Sigmoid colon (tissue), 7 donors: ENCODE measurements around the gene SSPN. TPM values are rescaled to one million over a fixed set of nuclear protein-coding genes. Genes with fewer than 3 reads are reported as not detected.

ENCODE experiments used
- DNase-seq: peaks from one replicate; pipeline ENCODE4 v3.0.0-alpha.2; 2019
- H3K27ac ChIP-seq, 4 donors: fragments of 200-600 bp; sonication (generic); one replicate each; pipeline ENCODE4 v1.5.1; 2016 to 2019; ENCODE audit warnings: mild to moderate bottlenecking in 1 of 4
- H3K27me3 ChIP-seq, 3 donors: fragments of 200-600 bp; sonication (generic); one replicate each; pipeline ENCODE4 v1.5.1; 2019; ENCODE audit warnings: mild to moderate bottlenecking in 1 of 3
- H3K36me3 ChIP-seq, 4 donors: fragments of 200-600 bp; sonication (generic); one replicate each; pipeline ENCODE4 v1.5.1; 2016 to 2019
- H3K4me1 ChIP-seq, 4 donors: fragments of 200-600 bp; sonication (generic); one replicate each; pipeline ENCODE4 v1.5.1; 2017 to 2019
- H3K4me3 ChIP-seq, 4 donors: fragments of 200-600 bp; sonication (generic); one replicate each; pipeline ENCODE4 v1.5.1; 2017 to 2019; ENCODE audit warnings: mild to moderate bottlenecking in 2 of 4, moderate library complexity in 1 of 4
- H3K9me3 ChIP-seq, 4 donors: fragments of 200-600 bp in 3 of 4; sonication (generic) in 3 of 4; one replicate each; pipeline versions ENCODE4 v1.5.1 to v1.6.1; 2013 to 2019
- CTCF ChIP-seq, 4 experiments: fragments of 450-650 bp in 3 of 4; fragments of 200-600 bp in 1 of 4; IDR thresholded peaks; one replicate each; pipeline ENCODE4 v1.5.1; 2016 to 2019; ENCODE audit warnings: antibody characterized with exemption in 4 of 4, mild to moderate bottlenecking in 3 of 4, moderate library complexity in 2 of 4
- EP300 ChIP-seq, 4 donors: sonication (generic); formaldehyde crosslinking; IDR thresholded peaks; one replicate each; pipeline ENCODE4 v1.6.1; 2017; ENCODE audit warnings: antibody characterized with exemption in 4 of 4
- POLR2A ChIP-seq, 2 donors: fragments of 450-650 bp; IDR thresholded peaks; one replicate each; pipeline ENCODE4 v1.6.1; 2016; ENCODE audit warnings: antibody characterized with exemption in 2 of 2, mild to moderate bottlenecking in 2 of 2, moderate library complexity in 2 of 2
- POLR2AphosphoS5 ChIP-seq, 4 donors: sonication (generic); formaldehyde crosslinking; IDR thresholded peaks; one replicate each; pipeline ENCODE4 v1.6.1; 2017; ENCODE audit warnings: antibody characterized with exemption in 4 of 4
- WGBS, 2 donors: extraction: QIAGEN DNeasy Blood & Tissue Kit; methylation state at CpG; one replicate each; pipeline ENCODE4 v1.1.7; 2013; 5-methylcytosine and 5-hydroxymethylcytosine counted together
- intact Hi-C: fragments of 100-400 bp; cut with DNase I; formaldehyde crosslinking; loops from one replicate; pipeline ENCODE4 v1.15.1; 2023
- polyA plus RNA-seq, 3 donors: library from polyadenylated mRNA; stranded (reverse); fragments of 200-250 nt; gene quantifications; one replicate each; pipeline ENCODE4 v1.2.3, GENCODE V29; 2013
- total RNA-seq, 4 donors: library from RNA; depleted of rRNA; stranded (reverse); fragments of >200 nt; gene quantifications; one replicate each; pipeline ENCODE4 v1.1.0, GENCODE V29; 2016
- donor health status: healthy with polysubstance abuse.
- donor health status: Bipolar disorder and iron deficiency.
- donor health status: healthy.

Gene SSPN
- total and polyA plus RNA-seq, 7 donors: 3.2 to 54.0 (median 30.3) TPM

- no peak for DNase-seq
- Histone ChIP-seq H3K9me3 (no peaks in the 10 kb centered on the region), H3K4me1 (peaks cover 0 to 16% (median 7%) of the 10 kb centered on the region in 4 donors), H3K27me3 (no peaks in the 10 kb centered on the region), H3K36me3 (no peaks in the 10 kb centered on the region), H3K27ac (no peak overlapping the region), H3K4me3 (no peak overlapping the region)
- WGBS, 2 donors: 92 to 95% methylated on average over 5 of the region's 5 CpGs
- TF ChIP-seq EP300 (IDR thresholded peaks at IDR 0.05) (no peak), CTCF (IDR thresholded peaks at IDR 0.05) (no peak), POLR2A (IDR thresholded peaks at IDR 0.05) (no peak), POLR2AphosphoS5 (IDR thresholded peaks at IDR 0.05) (no peak)
- intact Hi-C loops: loop anchor here (10.0 kb wide), 1 partner anchor 100 kb away; the partner anchor contains the start of gene BHLHE41
Observed at GRCh38 chr12:26224657-26225056, 29.3 kb downstream of the SSPN start.

- no peaks in the 10 kb centered on the region for H3K9me3 ChIP-seq
- 66 to 80% methylated on average over 10 of the region's 10 CpGs for WGBS, 2 donors
- no peaks in the 10 kb centered on the region for H3K27me3 ChIP-seq
- intact Hi-C loops: loop anchor here (10.0 kb wide), 1 partner anchor 101 kb away; the partner anchor contains the start of gene BHLHE41
- TF ChIP-seq POLR2AphosphoS5 (IDR thresholded peaks at IDR 0.05) (no peak), POLR2A (IDR thresholded peaks at IDR 0.05) (no peak), CTCF (IDR thresholded peaks at IDR 0.05) (no peak), EP300 (IDR thresholded peaks at IDR 0.05) (no peak)
- no peaks in the 10 kb centered on the region for H3K36me3 ChIP-seq
- peak overlapping the region; percentile 20 to 58 (median 50) for H3K4me3 ChIP-seq
- DNase-seq: no peak
- peaks cover 0 to 16% (median 7%) of the 10 kb centered on the region in 4 donors for H3K4me1 ChIP-seq
- H3K27ac ChIP-seq: peak overlapping the region; percentile 75 to 82 (median 78)
Observed at GRCh38 chr12:26226122-26226521, 30.7 kb downstream of the SSPN start.

- Histone ChIP-seq H3K4me1 (peaks cover 0 to 16% (median 7%) of the 10 kb centered on the region in 4 donors), H3K27ac (peak overlapping the region; percentile 75 to 82 (median 78)), H3K36me3 (no peaks in the 10 kb centered on the region), H3K4me3 (peak overlapping the region; percentile 20 to 58 (median 50)), H3K9me3 (no peaks in the 10 kb centered on the region), H3K27me3 (no peaks in the 10 kb centered on the region)
- DNase-seq: peak; percentile 73
- intact Hi-C loops: loop anchor here (10.0 kb wide), 1 partner anchor 102 kb away; the partner anchor contains the start of gene BHLHE41
- WGBS, 2 donors: 5 to 6% methylated on average over 44 of the region's 44 CpGs
- TF ChIP-seq EP300 (IDR thresholded peaks at IDR 0.05): no peak
- TF ChIP-seq POLR2AphosphoS5 (IDR thresholded peaks at IDR 0.05): peak in 2 of 4 donors; percentile 31 to 40
- no peak for TF ChIP-seq POLR2A (IDR thresholded peaks at IDR 0.05)
- TF ChIP-seq CTCF (IDR thresholded peaks at IDR 0.05): peak in 1 of 4 experiments; percentile 13
Observed at GRCh38 chr12:26226629-26227360, 31.4 kb downstream of the SSPN start.

GRCh38 chr12:26227361-26227745 is 32.0 kb downstream of the SSPN start:
- peak overlapping the region; percentile 75 to 82 (median 78) for H3K27ac ChIP-seq

More at GRCh38 chr12:26227361-26227745, 32.0 kb downstream of the SSPN start:
- Histone ChIP-seq H3K4me3 (peak overlapping the region; percentile 20 to 58 (median 50)), H3K36me3 (no peaks in the 10 kb centered on the region), H3K9me3 (no peaks in the 10 kb centered on the region), H3K4me1 (peaks cover 0 to 16% (median 7%) of the 10 kb centered on the region in 4 donors), H3K27me3 (no peaks in the 10 kb centered on the region)
- TF ChIP-seq CTCF (IDR thresholded peaks at IDR 0.05): no peak
- no peak for TF ChIP-seq POLR2A (IDR thresholded peaks at IDR 0.05)
- TF ChIP-seq POLR2AphosphoS5 (IDR thresholded peaks at IDR 0.05): no peak
- TF ChIP-seq EP300 (IDR thresholded peaks at IDR 0.05): no peak
- no peak for DNase-seq
- 55 to 67% methylated on average over 6 of the region's 6 CpGs for WGBS, 2 donors
- intact Hi-C loops: loop anchor here (10.0 kb wide), 1 partner anchor 103 kb away; the partner anchor contains the start of gene BHLHE41
